ENCODE data around the gene KXD1. TPM values are rescaled to one million over a fixed set of nuclear protein-coding genes. Genes with fewer than 3 reads are reported as not detected.

KXD1 gene
- polyA plus RNA-seq, 2 of the 4 experiments (the other 2 are of a cell fraction) = 62.8 to 83.9 TPM

GRCh38 chr19:18517606-18518005, 40.1 kb upstream of the KXD1 start:
- Histone ChIP-seq H3K27ac (no peak overlapping the region), H3K9me3 (no peaks in the 10 kb centered on the region), H3K4me3 (no peak overlapping the region), H3K4me2 (no peak overlapping the region), H3K4me1 (peaks cover 27% of the 10 kb centered on the region)
- ChIA-PET POLR2A (no interaction called here), CTCF (interaction anchor here (1.2 to 3.3 kb wide), 4 partner anchors 29 to 71 kb away, joined by 4 to 19 read pairs (median 14); partner anchors contain the start of gene REX1BD)
- FAIRE-seq = no peak
- WGBS (ENCODE audit: missing lambda C conversion rate) = 97% methylated on average over 4 of the region's 4 CpGs
- no peak for TF ChIP-seq HOXB5 (CRISPR knock-in tag; IDR thresholded peaks at IDR 0.05)
- no peak for TF ChIP-seq BHLHE40 (IDR thresholded peaks at IDR 0.05; ENCODE audit: low read depth, low read length)
- TF ChIP-seq JUN (IDR thresholded peaks at IDR 0.05) = no peak
- no peak for TF ChIP-seq HEYL (CRISPR knock-in tag; IDR thresholded peaks at IDR 0.05)
- TF ChIP-seq RARB (CRISPR knock-in tag; IDR thresholded peaks at IDR 0.05) = no peak
- no peak for TF ChIP-seq POLR2AphosphoS2 (conservative IDR thresholded peaks at IDR 0.05; ENCODE audit: low read length)
- TF ChIP-seq SMC3 (IDR thresholded peaks at IDR 0.05) = no peak
- TF ChIP-seq, protein P1, sequence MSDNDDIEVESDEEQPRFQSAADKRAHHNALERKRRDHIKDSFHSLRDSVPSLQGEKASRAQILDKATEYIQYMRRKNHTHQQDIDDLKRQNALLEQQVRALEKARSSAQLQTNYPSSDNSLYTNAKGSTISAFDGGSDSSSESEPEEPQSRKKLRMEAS (IDR thresholded peaks at IDR 0.05) = no peak
- TF ChIP-seq RNF2 (IDR thresholded peaks at IDR 0.05; ENCODE audit: borderline replicate concordance, low read depth) = no peak
- TF ChIP-seq EP300 (IDR thresholded peaks at IDR 0.05) = no peak
- TF ChIP-seq EHMT2 (IDR thresholded peaks at IDR 0.05; ENCODE audit: low read depth) = no peak
- no peak for TF ChIP-seq RCOR1 (IDR thresholded peaks at IDR 0.05; ENCODE audit: low read depth, low read length)
- TF ChIP-seq ZC3H11A (IDR thresholded peaks at IDR 0.05) = no peak
- TF ChIP-seq JUNB (IDR thresholded peaks at IDR 0.05) = no peak
- TF ChIP-seq HOXA7 (CRISPR knock-in tag; IDR thresholded peaks at IDR 0.05) = no peak
- TF ChIP-seq RAD21 (conservative IDR thresholded peaks at IDR 0.05 in 1 of 2, IDR thresholded peaks at IDR 0.05 in 1 of 2) = no peak
- TF ChIP-seq, protein P2, sequence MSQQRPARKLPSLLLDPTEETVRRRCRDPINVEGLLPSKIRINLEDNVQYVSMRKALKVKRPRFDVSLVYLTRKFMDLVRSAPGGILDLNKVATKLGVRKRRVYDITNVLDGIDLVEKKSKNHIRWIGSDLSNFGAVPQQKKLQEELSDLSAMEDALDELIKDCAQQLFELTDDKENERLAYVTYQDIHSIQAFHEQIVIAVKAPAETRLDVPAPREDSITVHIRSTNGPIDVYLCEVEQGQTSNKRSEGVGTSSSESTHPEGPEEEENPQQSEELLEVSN (IDR thresholded peaks at IDR 0.05; ENCODE audit: borderline replicate concordance, low read depth) = no peak
- no peak for DNase-seq (ENCODE audit: low read depth in 1 of 2, low spot score in 1 of 2)
- no peak for ATAC-seq

DNA sequence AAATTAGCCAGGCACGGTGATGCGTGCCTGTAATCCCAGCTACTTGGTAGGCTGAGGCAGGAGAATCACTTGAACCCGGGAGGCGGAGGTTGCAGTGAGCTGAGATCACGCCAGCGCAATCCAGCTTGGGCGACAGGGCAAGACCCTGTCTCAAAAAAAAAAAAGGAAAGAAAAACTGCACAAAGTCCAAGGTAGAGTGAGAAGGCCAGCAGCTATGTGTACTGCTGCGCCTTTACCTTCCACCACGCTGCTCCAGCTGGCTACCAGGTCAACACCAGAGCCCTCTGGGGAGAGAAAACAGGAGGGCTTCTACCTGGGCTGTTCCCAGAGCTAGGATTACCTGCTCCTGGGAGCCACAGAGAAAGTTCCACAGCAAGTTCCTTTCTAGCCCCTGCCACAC, 39.0 kb upstream of the KXD1 start:
- DNase-seq (ENCODE audit: low read depth in 1 of 2, low spot score in 1 of 2) (no peak), ATAC-seq (no peak), FAIRE-seq (no peak)
- ChIA-PET POLR2A (no interaction called here), CTCF (interaction anchor here (0.6 to 4.0 kb wide), 7 partner anchors 13 to 133 kb away, joined by 3 to 25 read pairs (median 18); partner anchors contain the start of gene REX1BD)
- TF ChIP-seq FOXS1 (CRISPR knock-in tag; IDR thresholded peaks at IDR 0.05) (no peak), ZNF302 (CRISPR knock-in tag; IDR thresholded peaks at IDR 0.05) (no peak), TP53 (CRISPR knock-in tag; IDR thresholded peaks at IDR 0.05) (no peak), CHD2 (IDR thresholded peaks at IDR 0.05; ENCODE audit: low read length, partially characterized antibody) (no peak), USF2 (IDR thresholded peaks at IDR 0.05) (no peak), FOSB (CRISPR knock-in tag; IDR thresholded peaks at IDR 0.05) (no peak), MAZ (IDR thresholded peaks at IDR 0.05; ENCODE audit: borderline replicate concordance, low read depth, low read length) (no peak)
- TF ChIP-seq, protein P3, sequence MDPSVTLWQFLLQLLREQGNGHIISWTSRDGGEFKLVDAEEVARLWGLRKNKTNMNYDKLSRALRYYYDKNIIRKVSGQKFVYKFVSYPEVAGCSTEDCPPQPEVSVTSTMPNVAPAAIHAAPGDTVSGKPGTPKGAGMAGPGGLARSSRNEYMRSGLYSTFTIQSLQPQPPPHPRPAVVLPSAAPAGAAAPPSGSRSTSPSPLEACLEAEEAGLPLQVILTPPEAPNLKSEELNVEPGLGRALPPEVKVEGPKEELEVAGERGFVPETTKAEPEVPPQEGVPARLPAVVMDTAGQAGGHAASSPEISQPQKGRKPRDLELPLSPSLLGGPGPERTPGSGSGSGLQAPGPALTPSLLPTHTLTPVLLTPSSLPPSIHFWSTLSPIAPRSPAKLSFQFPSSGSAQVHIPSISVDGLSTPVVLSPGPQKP (IDR thresholded peaks at IDR 0.05; ENCODE audit: low read depth, low read length) = no peak
- TF ChIP-seq, protein P4, sequence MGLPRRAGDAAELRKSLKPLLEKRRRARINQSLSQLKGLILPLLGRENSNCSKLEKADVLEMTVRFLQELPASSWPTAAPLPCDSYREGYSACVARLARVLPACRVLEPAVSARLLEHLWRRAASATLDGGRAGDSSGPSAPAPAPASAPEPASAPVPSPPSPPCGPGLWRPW (IDR thresholded peaks at IDR 0.05) = no peak
- no peak overlapping the region for H3K4me2 ChIP-seq
- no peak overlapping the region for H3K4me3 ChIP-seq
- peaks cover 27% of the 10 kb centered on the region for H3K4me1 ChIP-seq
- H3K27ac ChIP-seq = no peak overlapping the region
- WGBS (ENCODE audit: missing lambda C conversion rate) = 94% methylated on average over 9 of the region's 9 CpGs
- H3K9me3 ChIP-seq = no peaks in the 10 kb centered on the region
